ENCODE measurements around the gene RAPGEF6.

DNA sequence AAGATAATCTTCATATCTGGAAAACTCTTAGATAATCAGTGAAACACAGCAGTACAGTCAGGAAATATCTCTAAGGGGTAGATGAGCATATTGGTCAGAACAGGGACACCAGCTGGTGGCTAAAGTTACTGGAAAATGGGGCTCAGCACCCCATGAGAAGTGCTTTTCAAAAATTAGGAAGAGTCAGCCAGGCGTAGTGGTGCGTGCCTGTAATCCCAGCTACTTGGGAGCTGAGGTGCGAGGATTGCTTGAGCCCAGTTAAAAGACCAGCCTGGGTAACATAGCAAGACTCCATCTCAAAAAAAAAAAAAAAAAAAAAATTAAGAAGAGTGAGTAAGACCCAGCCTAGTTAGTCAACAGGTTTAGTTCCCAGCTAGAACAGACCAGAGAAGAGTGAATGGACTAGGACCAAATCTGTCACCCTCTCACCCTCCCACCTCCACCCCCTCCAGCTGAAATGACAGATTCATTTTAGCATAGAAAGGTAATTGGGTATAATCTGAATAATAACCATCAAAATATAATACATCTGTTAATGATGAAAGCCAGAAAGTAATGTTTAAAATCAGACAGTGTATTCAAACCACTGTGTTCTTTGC lies 250.3 kb downstream of the RAPGEF6 start:
- no peak for TF ChIP-seq EZH2 (IDR thresholded peaks at IDR 0.05; ENCODE audit: borderline replicate concordance, insufficient read depth, low read length, poor library complexity, severe bottlenecking)
- TF ChIP-seq CTCF (IDR thresholded peaks at IDR 0.05; ENCODE audit: poor library complexity, severe bottlenecking), result no peak
- TF ChIP-seq MXI1 (conservative IDR thresholded peaks at IDR 0.05; ENCODE audit: poor library complexity, severe bottlenecking), result no peak
- TF ChIP-seq, protein P1, sequence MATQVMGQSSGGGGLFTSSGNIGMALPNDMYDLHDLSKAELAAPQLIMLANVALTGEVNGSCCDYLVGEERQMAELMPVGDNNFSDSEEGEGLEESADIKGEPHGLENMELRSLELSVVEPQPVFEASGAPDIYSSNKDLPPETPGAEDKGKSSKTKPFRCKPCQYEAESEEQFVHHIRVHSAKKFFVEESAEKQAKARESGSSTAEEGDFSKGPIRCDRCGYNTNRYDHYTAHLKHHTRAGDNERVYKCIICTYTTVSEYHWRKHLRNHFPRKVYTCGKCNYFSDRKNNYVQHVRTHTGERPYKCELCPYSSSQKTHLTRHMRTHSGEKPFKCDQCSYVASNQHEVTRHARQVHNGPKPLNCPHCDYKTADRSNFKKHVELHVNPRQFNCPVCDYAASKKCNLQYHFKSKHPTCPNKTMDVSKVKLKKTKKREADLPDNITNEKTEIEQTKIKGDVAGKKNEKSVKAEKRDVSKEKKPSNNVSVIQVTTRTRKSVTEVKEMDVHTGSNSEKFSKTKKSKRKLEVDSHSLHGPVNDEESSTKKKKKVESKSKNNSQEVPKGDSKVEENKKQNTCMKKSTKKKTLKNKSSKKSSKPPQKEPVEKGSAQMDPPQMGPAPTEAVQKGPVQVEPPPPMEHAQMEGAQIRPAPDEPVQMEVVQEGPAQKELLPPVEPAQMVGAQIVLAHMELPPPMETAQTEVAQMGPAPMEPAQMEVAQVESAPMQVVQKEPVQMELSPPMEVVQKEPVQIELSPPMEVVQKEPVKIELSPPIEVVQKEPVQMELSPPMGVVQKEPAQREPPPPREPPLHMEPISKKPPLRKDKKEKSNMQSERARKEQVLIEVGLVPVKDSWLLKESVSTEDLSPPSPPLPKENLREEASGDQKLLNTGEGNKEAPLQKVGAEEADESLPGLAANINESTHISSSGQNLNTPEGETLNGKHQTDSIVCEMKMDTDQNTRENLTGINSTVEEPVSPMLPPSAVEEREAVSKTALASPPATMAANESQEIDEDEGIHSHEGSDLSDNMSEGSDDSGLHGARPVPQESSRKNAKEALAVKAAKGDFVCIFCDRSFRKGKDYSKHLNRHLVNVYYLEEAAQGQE (IDR thresholded peaks at IDR 0.05; ENCODE audit: borderline replicate concordance), result no peak

Measured in neural cell (in vitro differentiated cells).